Stomach (tissue), 9 donors: ENCODE data around the gene NUDT19. TPM values are rescaled to one million over a fixed set of nuclear protein-coding genes. Genes with fewer than 3 reads are reported as not detected.
"Not testable (repeated sequence)": the region's sequence is repeated elsewhere in the genome, so short reads cannot be mapped to it uniquely, and the experiment has no call there.

Experiments
- DNase-seq, 2 donors: peaks; one replicate each; pipeline versions ENCODE4 v3.0.0 to v3.0.0-alpha.2; 2013 to 2019
- H3K27ac ChIP-seq, 5 donors: fragments of 200-600 bp in 4 of 5; sonication (generic) in 4 of 5; one replicate each; pipeline ENCODE4 v1.5.1; 2013 to 2019; ENCODE audit warnings: mild to moderate bottlenecking in 1 of 5, moderate library complexity in 1 of 5
- H3K27me3 ChIP-seq, 3 donors: fragments of 200-600 bp; sonication (generic); one replicate each; pipeline ENCODE4 v1.5.1; 2017 to 2019; ENCODE audit warnings: mixed run types in 1 of 3
- H3K36me3 ChIP-seq, 4 donors: fragments of 200-600 bp; sonication (generic); 1 replicate in 3 of 4; 2 replicates in 1 of 4; pipeline ENCODE4 v1.5.1; 2016 to 2019
- H3K4me1 ChIP-seq, 4 donors: fragments of 200-600 bp; sonication (generic); one replicate each; pipeline ENCODE4 v1.5.1; 2016 to 2019
- H3K4me3 ChIP-seq, 4 donors: fragments of 200-600 bp; sonication (generic) in 3 of 4; one replicate each; pipeline ENCODE4 v1.5.1; 2016 to 2019; ENCODE audit warnings: mild to moderate bottlenecking in 1 of 4
- H3K9me3 ChIP-seq, 4 donors: fragments of 200-600 bp; sonication (generic); one replicate each; pipeline ENCODE4 v1.5.1; 2016 to 2019
- EP300 ChIP-seq: sonication (generic); formaldehyde crosslinking; IDR thresholded peaks from one replicate; pipeline ENCODE4 v1.6.1; 2017; ENCODE audit warnings: antibody characterized with exemption
- POLR2A ChIP-seq, 4 donors: fragments of 450-650 bp; IDR thresholded peaks; one replicate each; pipeline ENCODE4 v1.6.1; 2016; ENCODE audit warnings: antibody characterized with exemption in 4 of 4, control low read depth in 2 of 4, mild to moderate bottlenecking in 1 of 4, moderate library complexity in 1 of 4
- POLR2AphosphoS5 ChIP-seq, 3 donors: sonication (generic); formaldehyde crosslinking; IDR thresholded peaks; one replicate each; pipeline ENCODE4 v1.6.1; 2016; ENCODE audit warnings: antibody characterized with exemption in 3 of 3
- WGBS, 5 donors: extraction: QIAGEN DNeasy Blood & Tissue Kit in 3 of 5; methylation state at CpG; one replicate each; pipeline versions ENCODE4 v1.1.5 to v1.1.7; 2013 to 2018; 5-methylcytosine and 5-hydroxymethylcytosine counted together
- intact Hi-C: fragments of 100-400 bp; cut with DNase I; formaldehyde crosslinking; loops from one replicate; pipeline ENCODE4 v1.15.1; 2023; ENCODE audit warnings: low total_unique reads
- polyA plus RNA-seq, 3 donors: library from polyadenylated mRNA; stranded (reverse); fragments of 200-250 nt; gene quantifications; one replicate each; pipeline ENCODE4 v1.2.3, GENCODE V29; 2013
- total RNA-seq, 5 donors: library from RNA; depleted of rRNA; stranded (reverse); fragments of >200 nt; gene quantifications; one replicate each; pipeline versions ENCODE4 v1.1.0 to v1.2.3, GENCODE V29; 2014 to 2016
- TF ChIP-seq, protein P1 (sequence below), 7 experiments: fragments of 450-650 bp in 4 of 7; fragments of 200-600 bp in 3 of 7; sonication (generic) in 3 of 7; IDR thresholded peaks; one replicate each; pipeline ENCODE4 v1.5.1; 2016 to 2019; ENCODE audit warnings: antibody characterized with exemption in 7 of 7, control low read depth in 2 of 7, mild to moderate bottlenecking in 1 of 7
- donor health status: healthy with polysubstance abuse.
- donor health status: Bipolar disorder and iron deficiency.
- donor health status: healthy.

The NUDT19 gene
- total and polyA plus RNA-seq, 8 donors, result 2.0 to 19.2 (median 7.8) TPM; not detected in 1

GRCh38 chr19:32652894-32653598 is 38.6 kb upstream of the NUDT19 start:
- H3K4me1 ChIP-seq, result peaks cover 22 to 34% (median 27%) of the 10 kb centered on the region in 4 donors
- no peaks in the 10 kb centered on the region for H3K9me3 ChIP-seq
- DNase-seq, result peak; percentile 82 to 88
- intact Hi-C loops, result no loop called here
- H3K27ac ChIP-seq, result peak overlapping the region; percentile 28 to 62 (median 54)
- H3K27me3 ChIP-seq, result no peaks in the 10 kb centered on the region
- H3K4me3 ChIP-seq, result no peak overlapping the region
- WGBS, 5 donors, result 32 to 49% (median 40%) methylated on average over 12 of the region's 12 CpGs
- TF ChIP-seq POLR2A (IDR thresholded peaks at IDR 0.05) (no peak), POLR2AphosphoS5 (IDR thresholded peaks at IDR 0.05) (peak in 2 of 3 donors; percentile 10 to 18)
- H3K36me3 ChIP-seq, result peaks cover 22 to 64% (median 62%) of the 10 kb centered on the region in 4 donors

GRCh38 chr19:32653599-32653915 is 38.1 kb upstream of the NUDT19 start:
- Histone ChIP-seq H3K4me3 (no peak overlapping the region), H3K27me3 (no peaks in the 10 kb centered on the region), H3K4me1 (peaks cover 22 to 34% (median 27%) of the 10 kb centered on the region in 4 donors), H3K9me3 (no peaks in the 10 kb centered on the region), H3K27ac (peak overlapping the region; percentile 28 to 62 (median 54)), H3K36me3 (peaks cover 22 to 64% (median 62%) of the 10 kb centered on the region in 4 donors)
- no peak for TF ChIP-seq EP300
- TF ChIP-seq POLR2AphosphoS5 (IDR thresholded peaks at IDR 0.05), result no peak
- no peak for TF ChIP-seq POLR2A (IDR thresholded peaks at IDR 0.05)
- TF ChIP-seq, protein P1, sequence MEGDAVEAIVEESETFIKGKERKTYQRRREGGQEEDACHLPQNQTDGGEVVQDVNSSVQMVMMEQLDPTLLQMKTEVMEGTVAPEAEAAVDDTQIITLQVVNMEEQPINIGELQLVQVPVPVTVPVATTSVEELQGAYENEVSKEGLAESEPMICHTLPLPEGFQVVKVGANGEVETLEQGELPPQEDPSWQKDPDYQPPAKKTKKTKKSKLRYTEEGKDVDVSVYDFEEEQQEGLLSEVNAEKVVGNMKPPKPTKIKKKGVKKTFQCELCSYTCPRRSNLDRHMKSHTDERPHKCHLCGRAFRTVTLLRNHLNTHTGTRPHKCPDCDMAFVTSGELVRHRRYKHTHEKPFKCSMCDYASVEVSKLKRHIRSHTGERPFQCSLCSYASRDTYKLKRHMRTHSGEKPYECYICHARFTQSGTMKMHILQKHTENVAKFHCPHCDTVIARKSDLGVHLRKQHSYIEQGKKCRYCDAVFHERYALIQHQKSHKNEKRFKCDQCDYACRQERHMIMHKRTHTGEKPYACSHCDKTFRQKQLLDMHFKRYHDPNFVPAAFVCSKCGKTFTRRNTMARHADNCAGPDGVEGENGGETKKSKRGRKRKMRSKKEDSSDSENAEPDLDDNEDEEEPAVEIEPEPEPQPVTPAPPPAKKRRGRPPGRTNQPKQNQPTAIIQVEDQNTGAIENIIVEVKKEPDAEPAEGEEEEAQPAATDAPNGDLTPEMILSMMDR (IDR thresholded peaks at IDR 0.05), result no peak
- DNase-seq, result no peak
- 55 to 81% (median 69%) methylated on average over 13 to 15 of the region's 15 CpGs for WGBS, 5 donors
- intact Hi-C loops, result no loop called here

- H3K27me3 ChIP-seq, intact Hi-C loops, DNase-seq, H3K4me3 ChIP-seq, H3K27ac ChIP-seq, H3K9me3 ChIP-seq: not testable (repeated sequence)
- peaks cover 17 to 50% (median 48%) of the 10 kb centered on the region in 4 donors for H3K36me3 ChIP-seq
- WGBS, 5 donors, result 95 to 99% (median 98%) methylated on average over 8 of the region's 8 CpGs
- peaks cover 21 to 29% (median 24%) of the 10 kb centered on the region in 4 donors for H3K4me1 ChIP-seq
Measured at GRCh38 chr19:32656379-32656778, 35.2 kb upstream of the NUDT19 start.

- Histone ChIP-seq H3K36me3 (peaks cover 17 to 50% (median 48%) of the 10 kb centered on the region in 4 donors), H3K4me3 (no peak overlapping the region), H3K27ac (no peak overlapping the region), H3K27me3 (no peaks in the 10 kb centered on the region), H3K9me3 (no peaks in the 10 kb centered on the region), H3K4me1 (peaks cover 6 to 12% (median 9%) of the 10 kb centered on the region in 4 donors)
- DNase-seq, result no peak
- WGBS, 5 donors, result 87 to 95% (median 90%) methylated on average over 8 to 10 of the region's 10 CpGs
- TF ChIP-seq EP300 (no peak), POLR2AphosphoS5 (IDR thresholded peaks at IDR 0.05) (no peak), POLR2A (IDR thresholded peaks at IDR 0.05) (no peak)
- TF ChIP-seq, protein P1 (IDR thresholded peaks at IDR 0.05), result no peak
- intact Hi-C loops, result no loop called here
Measured at GRCh38 chr19:32658075-32658474, 33.5 kb upstream of the NUDT19 start.

- Histone ChIP-seq H3K4me1 (peaks cover 2 to 8% (median 4%) of the 10 kb centered on the region in 4 donors), H3K27ac (no peak overlapping the region), H3K27me3 (no peaks in the 10 kb centered on the region), H3K4me3 (no peak overlapping the region), H3K9me3 (no peaks in the 10 kb centered on the region), H3K36me3 (peaks cover 17 to 50% (median 48%) of the 10 kb centered on the region in 4 donors)
- intact Hi-C loops, result no loop called here
- no peak for TF ChIP-seq POLR2AphosphoS5 (IDR thresholded peaks at IDR 0.05)
- TF ChIP-seq, protein P1 (IDR thresholded peaks at IDR 0.05), result no peak
- TF ChIP-seq POLR2A (IDR thresholded peaks at IDR 0.05), result no peak
- no peak for TF ChIP-seq EP300
- no peak for DNase-seq
- 83 to 92% (median 88%) methylated on average over 10 of the region's 10 CpGs for WGBS, 5 donors
Measured at GRCh38 chr19:32658527-32658926, 33.1 kb upstream of the NUDT19 start.
